Gastroesophageal sphincter (tissue), 4 donors: ENCODE results near the gene FBL. TPM values are rescaled to one million over a fixed set of nuclear protein-coding genes. Genes with fewer than 3 reads are reported as not detected.
A peak's percentile ranks its signal among the peaks of the same experiment; 100 is the strongest.

ENCODE experiments used
- ATAC-seq: fragments of 150-250 bp; one replicate; pipeline ENCODE4 v1.9.1; 2016; ENCODE audit warnings: mild to moderate bottlenecking, moderate library complexity
- H3K27ac ChIP-seq, 4 donors: fragments of 200-600 bp; sonication (generic) in 3 of 4; 1 replicate in 3 of 4; 2 replicates in 1 of 4; pipeline ENCODE4 v1.5.1; 2016 to 2019
- H3K27me3 ChIP-seq: fragments of 200-600 bp; sonication (generic); one replicate; pipeline ENCODE4 v1.5.1; 2019
- H3K36me3 ChIP-seq, 2 donors: fragments of 200-600 bp; sonication (generic); one replicate each; pipeline ENCODE4 v1.5.1; 2019; ENCODE audit warnings: control low read depth in 1 of 2
- H3K4me1 ChIP-seq, 3 donors: fragments of 200-600 bp; sonication (generic); 1 replicate in 2 of 3; 2 replicates in 1 of 3; pipeline ENCODE4 v1.5.1; 2016 to 2019; ENCODE audit warnings: control low read depth in 2 of 3
- H3K4me3 ChIP-seq, 2 donors: fragments of 200-600 bp; sonication (generic); one replicate each; pipeline ENCODE4 v1.5.1; 2019; ENCODE audit warnings: mild to moderate bottlenecking in 1 of 2, moderate library complexity in 1 of 2
- H3K9me3 ChIP-seq, 3 donors: fragments of 200-600 bp; sonication (generic); one replicate each; pipeline ENCODE4 v1.5.1; 2017 to 2019; ENCODE audit warnings: control low read depth in 2 of 3
- CTCF ChIP-seq, 4 experiments: fragments of 200-600 bp in 2 of 4; fragments of 450-650 bp in 2 of 4; sonication (generic) in 1 of 4; IDR thresholded peaks; one replicate each; pipeline ENCODE4 v1.5.1; 2017 to 2019; ENCODE audit warnings: antibody characterized with exemption in 4 of 4, mild to moderate bottlenecking in 2 of 4, moderate library complexity in 2 of 4
- EP300 ChIP-seq: sonication (generic); formaldehyde crosslinking; IDR thresholded peaks from one replicate; pipeline ENCODE4 v1.6.1; 2017; ENCODE audit warnings: antibody characterized with exemption, mild to moderate bottlenecking
- POLR2A ChIP-seq, 2 donors: fragments of 450-650 bp; IDR thresholded peaks; one replicate each; pipeline ENCODE4 v1.6.1; 2017; ENCODE audit warnings: antibody characterized with exemption in 2 of 2, mild to moderate bottlenecking in 2 of 2, moderate library complexity in 1 of 2
- POLR2AphosphoS5 ChIP-seq: sonication (generic); formaldehyde crosslinking; IDR thresholded peaks from one replicate; pipeline ENCODE4 v1.6.1; 2017; ENCODE audit warnings: antibody characterized with exemption
- WGBS, 2 donors: methylation state at CpG; one replicate each; pipeline ENCODE4 v1.1.5; 2018; ENCODE audit warnings: low coverage in 1 of 2; 5-methylcytosine and 5-hydroxymethylcytosine counted together
- total RNA-seq, 4 donors: library from RNA; depleted of rRNA; stranded (reverse); fragments of >200 nt; gene quantifications; one replicate each; pipeline ENCODE4 v1.1.0, GENCODE V29; 2016

The FBL gene
- total RNA-seq, 4 donors from 2014 or later: 72.5 to 105 (median 89.1) TPM

GRCh38 chr19:39838569-39838968 lies 7.6 kb downstream of the FBL start:
- peaks cover 0 to 62% of the 10 kb centered on the region in 2 donors for H3K36me3 ChIP-seq
- 84 to 86% methylated on average over 3 of the region's 4 CpGs for WGBS, 2 donors
- no peak overlapping the region for H3K4me3 ChIP-seq
- no peaks in the 10 kb centered on the region for H3K9me3 ChIP-seq
- TF ChIP-seq POLR2A (IDR thresholded peaks at IDR 0.05): no peak
- no peak for TF ChIP-seq POLR2AphosphoS5
- no peak for TF ChIP-seq EP300
- TF ChIP-seq CTCF (IDR thresholded peaks at IDR 0.05): no peak
- H3K27ac ChIP-seq: no peak overlapping the region
- no peak for ATAC-seq
- peaks cover 0 to 32% (median 4%) of the 10 kb centered on the region in 3 donors for H3K4me1 ChIP-seq
- H3K27me3 ChIP-seq: no peaks in the 10 kb centered on the region

- 82 to 89% methylated on average over 3 of the region's 3 CpGs for WGBS, 2 donors
- peaks cover 0 to 30% (median 5%) of the 10 kb centered on the region in 3 donors for H3K4me1 ChIP-seq
- no peak for ATAC-seq
- H3K4me3 ChIP-seq: no peak overlapping the region
- peaks cover 0 to 62% of the 10 kb centered on the region in 2 donors for H3K36me3 ChIP-seq
- no peaks in the 10 kb centered on the region for H3K9me3 ChIP-seq
- no peak overlapping the region for H3K27ac ChIP-seq
- no peak for TF ChIP-seq POLR2A (IDR thresholded peaks at IDR 0.05)
- no peak for TF ChIP-seq EP300
- no peak for TF ChIP-seq CTCF (IDR thresholded peaks at IDR 0.05)
- TF ChIP-seq POLR2AphosphoS5: no peak
- no peaks in the 10 kb centered on the region for H3K27me3 ChIP-seq
Measured at GRCh38 chr19:39837978-39838377, 8.2 kb downstream of the FBL start.

GRCh38 chr19:39834287-39834841 lies 11.8 kb downstream of the FBL start:
- no peak for TF ChIP-seq POLR2AphosphoS5
- no peak for TF ChIP-seq EP300
- TF ChIP-seq CTCF (IDR thresholded peaks at IDR 0.05): no peak
- TF ChIP-seq POLR2A (IDR thresholded peaks at IDR 0.05): no peak
- H3K36me3 ChIP-seq: peaks cover 0 to 77% of the 10 kb centered on the region in 2 donors
- no peak for ATAC-seq
- H3K27me3 ChIP-seq: no peaks in the 10 kb centered on the region
- no peaks in the 10 kb centered on the region for H3K9me3 ChIP-seq
- H3K4me1 ChIP-seq: peaks cover 0 to 30% (median 10%) of the 10 kb centered on the region in 3 donors
- 43 to 65% methylated on average over 5 to 19 of the region's 19 CpGs for WGBS, 2 donors
- H3K4me3 ChIP-seq: peak overlapping the region in 1 of 2 donors; percentile 99
- H3K27ac ChIP-seq: peak overlapping the region; percentile 19 to 91 (median 86)

- peak; percentile 95 for ATAC-seq
- Histone ChIP-seq H3K36me3 (peaks cover 0 to 77% of the 10 kb centered on the region in 2 donors), H3K9me3 (no peaks in the 10 kb centered on the region), H3K27me3 (no peaks in the 10 kb centered on the region), H3K27ac (peak within 1 kb of the TSS; percentile 30 to 91 (median 86)), H3K4me1 (peaks cover 0 to 30% (median 10%) of the 10 kb centered on the region in 3 donors), H3K4me3 (peak within 1 kb of the TSS; percentile 87 to 99)
- WGBS, 2 donors: 0% methylated on average over 2 of the region's 59 CpGs; no CpG with 5 or more reads in 1 of the 2 donors
- peak; percentile 48 for TF ChIP-seq POLR2AphosphoS5
- no peak for TF ChIP-seq CTCF (IDR thresholded peaks at IDR 0.05)
- peak in 1 of 2 donors; percentile 32 for TF ChIP-seq POLR2A (IDR thresholded peaks at IDR 0.05)
- no peak for TF ChIP-seq EP300
Measured at GRCh38 chr19:39833464-39834286, 12.5 kb downstream of the FBL start, which contains the start of gene DYRK1B. Gene DYRK1B (minus strand): TSS chr19:39834162. CDS start chr19:39831867, 2,295 bp downstream.
